ENCODE results near the gene CTRL. TPM values are rescaled to one million over a fixed set of nuclear protein-coding genes. Genes with fewer than 3 reads are reported as not detected.
"Not testable (repeated sequence)": the region's sequence is repeated elsewhere in the genome, so short reads cannot be mapped to it uniquely, and the experiment has no call there.

The CTRL gene
- total RNA-seq, 2 experiments from 2014 or later: 5.5 TPM

- H3K4me3 Mint-ChIP-seq: no peak overlapping the region
- ATAC-seq (peak; percentile 45), DNase-seq (peak; percentile 37)
- peaks cover 24% of the 10 kb centered on the region for H3K4me1 Mint-ChIP-seq (ENCODE audit: low read depth)
- CTCF ChIA-PET: interaction anchor here (1.0 to 3.3 kb wide), 7 partner anchors 9 to 121 kb away, joined by 3 to 21 read pairs (median 5); no protein-coding TSS in a partner anchor
- H3K36me3 Mint-ChIP-seq (ENCODE audit: low read depth): peaks cover 4% of the 10 kb centered on the region
- POLR2A ChIA-PET: interaction anchor here (0.6 to 1.4 kb wide), 4 partner anchors 12 to 35 kb away, joined by 3 to 4 read pairs (median 3); partner anchors contain the start of genes CTRL and PSKH1
- H3K9me3 Mint-ChIP-seq (ENCODE audit: insufficient read depth): no peaks in the 10 kb centered on the region
- no peaks in the 10 kb centered on the region for H3K27me3 Mint-ChIP-seq (ENCODE audit: low read depth)
- no peak overlapping the region for H3K27ac Mint-ChIP-seq
Observed at GRCh38 chr16:67919622-67920221, 11.9 kb downstream of the CTRL start.

- CTCF ChIA-PET: interaction anchor here (0.7 to 3.3 kb wide), 6 partner anchors 11 to 123 kb away, joined by 3 to 21 read pairs (median 4); no protein-coding TSS in a partner anchor
- H3K27me3 Mint-ChIP-seq (ENCODE audit: low read depth): no peaks in the 10 kb centered on the region
- POLR2A ChIA-PET: interaction anchor here (1.2 to 1.3 kb wide), 2 partner anchors 19 to 25 kb away, joined by 3 to 5 read pairs; partner anchors contain the start of genes PSKH1 and PSMB10
- peak overlapping the region; percentile 53 for H3K27ac Mint-ChIP-seq
- no peak overlapping the region for H3K4me3 Mint-ChIP-seq
- H3K36me3 Mint-ChIP-seq (ENCODE audit: low read depth): peaks cover 5% of the 10 kb centered on the region
- no peaks in the 10 kb centered on the region for H3K9me3 Mint-ChIP-seq (ENCODE audit: insufficient read depth)
- peak; percentile 71 for ATAC-seq
- peak; percentile 40 for DNase-seq
- peaks cover 24% of the 10 kb centered on the region for H3K4me1 Mint-ChIP-seq (ENCODE audit: low read depth)
Observed at GRCh38 chr16:67917852-67918236, 13.8 kb downstream of the CTRL start.

GRCh38 chr16:67917140-67917851 lies 14.4 kb downstream of the CTRL start:
- POLR2A ChIA-PET: interaction anchor here (1.2 to 1.3 kb wide), 2 partner anchors 19 to 25 kb away, joined by 3 to 5 read pairs; partner anchors contain the start of genes PSKH1 and PSMB10
- Mint-ChIP-seq H3K36me3 (ENCODE audit: low read depth) (peaks cover 5% of the 10 kb centered on the region), H3K4me3 (no peak overlapping the region), H3K4me1 (ENCODE audit: low read depth) (peaks cover 23% of the 10 kb centered on the region), H3K9me3 (ENCODE audit: insufficient read depth) (no peaks in the 10 kb centered on the region), H3K27me3 (ENCODE audit: low read depth) (no peaks in the 10 kb centered on the region), H3K27ac (peak overlapping the region; percentile 53)
- DNase-seq: no peak
- CTCF ChIA-PET: interaction anchor here (0.7 to 1.0 kb wide), 3 partner anchors 24 to 124 kb away, joined by 3 to 4 read pairs (median 3); no protein-coding TSS in a partner anchor
- ATAC-seq: no peak

- Mint-ChIP-seq H3K4me3 (no peak overlapping the region), H3K4me1 (ENCODE audit: low read depth) (peaks cover 16% of the 10 kb centered on the region), H3K27ac (peak overlapping the region; percentile 12), H3K27me3 (ENCODE audit: low read depth) (no peaks in the 10 kb centered on the region), H3K36me3 (ENCODE audit: low read depth) (peaks cover 5% of the 10 kb centered on the region), H3K9me3 (ENCODE audit: insufficient read depth) (no peaks in the 10 kb centered on the region)
- ChIA-PET POLR2A (interaction anchor here (0.6 to 1.0 kb wide), 2 partner anchors 18 to 55 kb away, joined by 3 read pairs; no protein-coding TSS in a partner anchor), CTCF (interaction anchor here (1.2 kb wide), 1 partner anchor 12 kb away, joined by 5 read pairs; no protein-coding TSS in a partner anchor)
- ATAC-seq (no peak), DNase-seq (no peak)
Observed at GRCh38 chr16:67915831-67916723, 15.6 kb downstream of the CTRL start.

GRCh38 chr16:67915496-67915769 lies 16.2 kb downstream of the CTRL start:
- peak overlapping the region; percentile 8 for H3K27ac Mint-ChIP-seq
- ChIA-PET POLR2A (interaction anchor here (0.6 kb wide), 1 partner anchor 54 kb away, joined by 3 read pairs; no protein-coding TSS in a partner anchor), CTCF (interaction anchor here (1.2 kb wide), 1 partner anchor 13 kb away, joined by 5 read pairs; no protein-coding TSS in a partner anchor)
- not testable (repeated sequence) for H3K36me3 Mint-ChIP-seq (ENCODE audit: low read depth); H3K27me3 Mint-ChIP-seq (ENCODE audit: low read depth); ATAC-seq; DNase-seq; H3K4me3 Mint-ChIP-seq; H3K9me3 Mint-ChIP-seq (ENCODE audit: insufficient read depth)
- peaks cover 22% of the 10 kb centered on the region for H3K4me1 Mint-ChIP-seq (ENCODE audit: low read depth)

- POLR2A ChIA-PET: interaction anchor here (0.6 kb wide), 1 partner anchor 54 kb away, joined by 3 read pairs; no protein-coding TSS in a partner anchor
- Mint-ChIP-seq H3K27ac (no peak overlapping the region), H3K36me3 (ENCODE audit: low read depth) (peaks cover 9% of the 10 kb centered on the region), H3K4me3 (no peak overlapping the region), H3K9me3 (ENCODE audit: insufficient read depth) (no peaks in the 10 kb centered on the region), H3K4me1 (ENCODE audit: low read depth) (peaks cover 27% of the 10 kb centered on the region), H3K27me3 (ENCODE audit: low read depth) (no peaks in the 10 kb centered on the region)
- CTCF ChIA-PET: interaction anchor here (1.2 to 1.8 kb wide), 2 partner anchors 13 to 98 kb away, joined by 4 to 5 read pairs; no protein-coding TSS in a partner anchor
- ATAC-seq (no peak), DNase-seq (no peak)
Observed at GRCh38 chr16:67914758-67915495, 16.7 kb downstream of the CTRL start.

GRCh38 chr16:67910158-67910557 lies 21.5 kb downstream of the CTRL start:
- ATAC-seq (peak; percentile 97), DNase-seq (peak; percentile 69)
- Mint-ChIP-seq H3K9me3 (ENCODE audit: insufficient read depth) (no peaks in the 10 kb centered on the region), H3K36me3 (ENCODE audit: low read depth) (peaks cover 13% of the 10 kb centered on the region), H3K27me3 (ENCODE audit: low read depth) (no peaks in the 10 kb centered on the region), H3K4me3 (no peak overlapping the region), H3K27ac (peak overlapping the region; percentile 64), H3K4me1 (ENCODE audit: low read depth) (peaks cover 17% of the 10 kb centered on the region)
- POLR2A ChIA-PET: interaction anchor here (0.6 to 2.0 kb wide), 8 partner anchors 17 to 265 kb away, joined by 3 to 13 read pairs (median 4); partner anchors contain the start of genes CARMIL2 and PSMB10
- CTCF ChIA-PET: interaction anchor here (0.6 to 2.6 kb wide), 13 partner anchors 9 to 417 kb away, joined by 3 to 11 read pairs (median 4); partner anchors contain the start of genes RANBP10 and TSNAXIP1

GRCh38 chr16:67909056-67909742 lies 22.5 kb downstream of the CTRL start:
- peaks cover 11% of the 10 kb centered on the region for H3K36me3 Mint-ChIP-seq (ENCODE audit: low read depth)
- peaks cover 17% of the 10 kb centered on the region for H3K4me1 Mint-ChIP-seq (ENCODE audit: low read depth)
- DNase-seq: no peak
- no peaks in the 10 kb centered on the region for H3K9me3 Mint-ChIP-seq (ENCODE audit: insufficient read depth)
- ATAC-seq: no peak
- ChIA-PET POLR2A (interaction anchor here (1.1 to 1.6 kb wide), 2 partner anchors 25 to 28 kb away, joined by 3 to 4 read pairs; partner anchors contain the start of gene PSMB10), CTCF (interaction anchor here (0.7 to 1.6 kb wide), 5 partner anchors 13 to 33 kb away, joined by 3 to 12 read pairs (median 4); no protein-coding TSS in a partner anchor)
- peak overlapping the region; percentile 64 for H3K27ac Mint-ChIP-seq
- no peaks in the 10 kb centered on the region for H3K27me3 Mint-ChIP-seq (ENCODE audit: low read depth)
- no peak overlapping the region for H3K4me3 Mint-ChIP-seq

- Mint-ChIP-seq H3K36me3 (ENCODE audit: low read depth) (peaks cover 15% of the 10 kb centered on the region), H3K27ac (peak overlapping the region; percentile 28), H3K9me3 (ENCODE audit: insufficient read depth) (no peaks in the 10 kb centered on the region), H3K4me1 (ENCODE audit: low read depth) (peaks cover 17% of the 10 kb centered on the region), H3K27me3 (ENCODE audit: low read depth) (no peaks in the 10 kb centered on the region), H3K4me3 (no peak overlapping the region)
- POLR2A ChIA-PET: interaction anchor here (1.1 kb wide), 1 partner anchor 29 kb away, joined by 3 read pairs; the partner anchor contains the start of gene PSMB10
- CTCF ChIA-PET: interaction anchor here (1.0 to 1.5 kb wide), 3 partner anchors 11 to 387 kb away, joined by 3 to 12 read pairs (median 3); no protein-coding TSS in a partner anchor
- DNase-seq (no peak), ATAC-seq (no peak)
Observed at GRCh38 chr16:67907397-67908180, 24.1 kb downstream of the CTRL start.
